Activated naive CD4-positive, alpha-beta T cell treated with anti-CD3 and anti-CD28 coated beads for 36 hours (primary cell): ENCODE measurements around the gene MAX. TPM values are rescaled to one million over a fixed set of nuclear protein-coding genes. Genes with fewer than 3 reads are reported as not detected.
A peak's percentile ranks its signal among the peaks of the same experiment; 100 is the strongest.

ENCODE experiments used
- CTCF ChIA-PET: fragments of 350-600 bp; sonication (Branson Sonifier 250); formaldehyde crosslinking; loops from one replicate; lab custom pipeline; 2021; ENCODE audit warnings: antibody characterized with exemption; lab: Charles Lee
- DNase-seq: peaks from one replicate; pipeline ENCODE4 v3.0.0-alpha.2; 2020
- H3K27ac Mint-ChIP-seq: one replicate; pipeline ENCODE4 v1.8.0; 2021; ENCODE audit warnings: mild to moderate bottlenecking, mixed read lengths
- H3K27me3 Mint-ChIP-seq: one replicate; pipeline ENCODE4 v1.8.0; 2021; ENCODE audit warnings: low read depth, mixed read lengths
- H3K36me3 Mint-ChIP-seq: one replicate; pipeline ENCODE4 v1.8.0; 2021; ENCODE audit warnings: low read depth, mixed read lengths
- H3K4me1 Mint-ChIP-seq: one replicate; pipeline ENCODE4 v1.8.0; 2021; ENCODE audit warnings: low read depth, mixed read lengths
- H3K4me3 Mint-ChIP-seq: one replicate; pipeline ENCODE4 v1.8.0; 2021; ENCODE audit warnings: mild to moderate bottlenecking, moderate library complexity, mixed read lengths
- H3K9me3 Mint-ChIP-seq: one replicate; pipeline ENCODE4 v1.8.0; 2021; ENCODE audit warnings: mixed read lengths
- intact Hi-C: fragments of 100-400 bp; cut with micrococcal nuclease; formaldehyde crosslinking; loops from one replicate; pipeline ENCODE4 v1.15.1; 2023
- total RNA-seq, 2 experiments: library from RNA; stranded (reverse); gene quantifications; one replicate each; pipeline ENCODE4 v1.2.3, GENCODE V29; 2021

Gene MAX
- total RNA-seq, 2 experiments from 2014 or later = 67.9 to 75.1 TPM

DNA sequence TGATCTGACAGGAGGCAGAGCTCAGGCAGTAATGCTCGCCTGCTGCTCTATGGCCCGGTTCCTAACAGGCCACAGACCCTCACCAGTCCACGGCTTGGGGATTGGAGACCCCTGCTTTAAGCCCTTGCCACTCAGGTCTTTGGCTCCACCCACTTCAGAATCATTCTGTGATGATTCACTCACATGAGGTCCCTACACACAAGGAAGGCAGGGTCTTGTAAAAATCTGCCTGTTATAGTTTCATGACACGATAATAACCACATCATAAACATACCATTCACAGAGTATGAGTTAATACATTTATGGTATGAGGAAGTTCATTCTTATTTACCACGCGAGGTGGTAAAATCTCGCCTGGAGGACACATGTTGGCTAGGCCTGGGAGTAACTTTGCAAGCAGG lies 29.0 kb upstream of the MAX start:
- no peak overlapping the region for H3K27ac Mint-ChIP-seq
- intact Hi-C loops = no loop called here
- peaks cover 5% of the 10 kb centered on the region for H3K4me1 Mint-ChIP-seq
- H3K4me3 Mint-ChIP-seq = no peak overlapping the region
- no peaks in the 10 kb centered on the region for H3K36me3 Mint-ChIP-seq
- DNase-seq = no peak
- CTCF ChIA-PET = interaction anchor here (0.8 kb wide), 1 partner anchor 32 kb away, joined by 3 read pairs; no protein-coding TSS in a partner anchor
- no peaks in the 10 kb centered on the region for H3K27me3 Mint-ChIP-seq
- H3K9me3 Mint-ChIP-seq = no peaks in the 10 kb centered on the region

DNA sequence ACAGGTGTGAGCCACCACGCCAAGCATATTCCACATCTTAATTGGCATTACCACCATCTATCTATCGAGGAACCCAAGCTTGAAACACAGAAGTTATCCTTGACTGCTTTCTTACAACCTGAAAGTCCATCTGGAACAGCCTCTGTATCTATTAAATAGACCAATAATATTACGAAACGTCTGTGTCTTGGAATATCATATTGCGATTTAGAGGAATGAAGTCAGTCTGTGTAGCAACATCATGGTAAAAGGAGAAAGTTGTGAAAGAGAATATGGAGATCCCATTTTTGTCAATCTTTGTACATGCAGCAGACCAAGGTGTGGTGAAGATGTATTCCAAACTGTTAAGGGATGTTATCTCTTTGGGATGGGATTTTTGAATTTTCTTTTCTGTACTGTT lies 25.8 kb upstream of the MAX start:
- Mint-ChIP-seq H3K27ac (no peak overlapping the region), H3K4me3 (no peak overlapping the region), H3K4me1 (no peaks in the 10 kb centered on the region), H3K27me3 (peaks cover 1% of the 10 kb centered on the region), H3K36me3 (no peaks in the 10 kb centered on the region), H3K9me3 (no peaks in the 10 kb centered on the region)
- DNase-seq = no peak
- intact Hi-C loops = no loop called here
- CTCF ChIA-PET = no interaction called here

DNA sequence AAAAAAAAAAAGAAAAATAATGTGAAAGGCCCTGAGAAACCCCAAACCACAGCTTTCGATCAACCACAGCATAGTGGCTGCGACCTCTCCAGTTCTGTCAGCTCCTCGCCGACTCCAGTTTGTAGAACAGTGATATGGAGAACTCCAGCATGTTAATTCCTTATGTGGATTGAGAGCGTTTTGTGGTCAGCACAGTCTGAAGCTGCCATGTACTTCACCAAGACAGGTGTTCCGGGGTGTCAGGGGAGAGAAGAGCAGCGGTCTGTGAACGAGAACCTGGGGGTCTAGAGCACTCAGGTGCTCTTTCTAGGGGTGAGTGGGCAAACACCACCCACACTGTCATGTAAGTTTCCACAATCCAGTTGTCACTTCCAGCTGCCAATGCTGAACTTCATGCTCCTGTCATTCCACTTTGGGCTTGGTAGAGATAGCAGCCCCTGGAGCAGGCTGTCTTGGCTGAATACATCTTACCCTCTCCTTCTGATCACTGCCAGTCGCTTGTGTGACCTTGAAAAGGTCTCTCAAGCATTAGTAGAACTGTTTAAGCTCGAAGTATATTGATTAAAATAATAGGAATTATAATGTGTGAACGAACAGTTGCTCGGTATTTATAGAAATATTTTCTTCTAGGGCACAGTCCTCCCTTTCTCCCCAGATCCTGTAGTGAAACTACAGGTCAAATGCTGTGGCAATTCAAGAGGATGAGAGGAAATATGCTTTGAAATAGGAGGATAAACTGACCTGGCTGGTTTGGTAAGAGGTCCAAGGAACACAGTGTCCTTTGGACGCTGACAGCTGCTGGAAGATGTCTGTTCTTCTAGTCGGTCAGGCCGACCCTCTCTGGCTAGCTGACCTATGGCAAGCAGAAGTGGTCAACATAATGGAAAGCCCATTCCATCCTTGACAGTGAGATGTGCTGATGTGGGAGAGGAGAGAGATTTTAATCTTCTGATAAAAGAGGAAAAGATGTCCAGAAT lies 15.7 kb upstream of the MAX start:
- Mint-ChIP-seq H3K4me3 (no peak overlapping the region), H3K36me3 (no peaks in the 10 kb centered on the region), H3K27me3 (no peaks in the 10 kb centered on the region), H3K27ac (no peak overlapping the region), H3K4me1 (no peaks in the 10 kb centered on the region), H3K9me3 (no peaks in the 10 kb centered on the region)
- CTCF ChIA-PET = no interaction called here
- DNase-seq = no peak
- intact Hi-C loops = no loop called here

DNA sequence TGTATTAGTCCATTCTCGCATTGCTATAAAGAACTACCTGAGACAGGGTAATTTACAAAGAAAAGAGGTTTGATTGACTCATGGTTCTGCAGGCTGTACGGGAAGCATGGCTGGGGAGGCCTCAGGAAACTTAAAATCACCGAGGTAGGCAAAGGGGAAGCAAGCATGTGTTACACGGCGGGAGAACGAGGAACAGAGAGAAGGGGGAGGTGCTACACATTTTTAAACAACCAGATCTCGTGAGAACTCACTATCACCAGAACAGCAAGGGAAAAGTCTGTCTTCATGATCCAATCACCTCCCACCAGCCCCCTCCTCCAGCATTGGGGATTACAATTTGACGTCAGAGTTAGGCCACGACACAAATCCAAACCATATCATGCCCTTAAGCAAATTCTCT lies 13.3 kb upstream of the MAX start:
- intact Hi-C loops = no loop called here
- H3K4me3 Mint-ChIP-seq = no peak overlapping the region
- no peak for DNase-seq
- H3K27me3 Mint-ChIP-seq = no peaks in the 10 kb centered on the region
- H3K36me3 Mint-ChIP-seq = no peaks in the 10 kb centered on the region
- H3K9me3 Mint-ChIP-seq = no peaks in the 10 kb centered on the region
- CTCF ChIA-PET = interaction anchor here (1.1 kb wide), 1 partner anchor 13 kb away, joined by 6 read pairs; no protein-coding TSS in a partner anchor
- no peaks in the 10 kb centered on the region for H3K4me1 Mint-ChIP-seq
- no peak overlapping the region for H3K27ac Mint-ChIP-seq

DNA sequence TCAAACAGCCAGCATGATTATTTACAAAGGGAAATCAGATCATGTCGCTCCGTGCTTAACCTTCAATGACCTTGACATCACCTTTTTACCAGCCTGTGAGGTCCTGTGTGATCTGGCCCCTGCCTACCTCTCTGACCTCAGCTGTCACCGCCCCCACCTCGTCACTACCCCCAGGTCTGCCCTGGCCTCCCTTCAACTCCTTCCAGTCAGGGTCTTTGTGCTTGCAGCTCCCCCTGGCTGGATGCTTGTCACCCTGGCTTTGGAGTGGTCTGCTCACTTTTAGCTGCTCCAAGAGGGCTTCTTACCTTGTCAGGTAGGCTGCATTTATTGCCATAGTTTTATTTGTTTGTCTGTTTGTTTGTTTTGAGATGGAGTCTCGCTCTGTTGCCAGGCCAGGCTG lies 8.2 kb upstream of the MAX start:
- H3K27ac Mint-ChIP-seq = no peak overlapping the region
- H3K4me3 Mint-ChIP-seq = no peak overlapping the region
- DNase-seq = no peak
- CTCF ChIA-PET = no interaction called here
- H3K27me3 Mint-ChIP-seq = no peaks in the 10 kb centered on the region
- intact Hi-C loops = no loop called here
- no peaks in the 10 kb centered on the region for H3K36me3 Mint-ChIP-seq
- no peaks in the 10 kb centered on the region for H3K4me1 Mint-ChIP-seq
- H3K9me3 Mint-ChIP-seq = no peaks in the 10 kb centered on the region

DNA sequence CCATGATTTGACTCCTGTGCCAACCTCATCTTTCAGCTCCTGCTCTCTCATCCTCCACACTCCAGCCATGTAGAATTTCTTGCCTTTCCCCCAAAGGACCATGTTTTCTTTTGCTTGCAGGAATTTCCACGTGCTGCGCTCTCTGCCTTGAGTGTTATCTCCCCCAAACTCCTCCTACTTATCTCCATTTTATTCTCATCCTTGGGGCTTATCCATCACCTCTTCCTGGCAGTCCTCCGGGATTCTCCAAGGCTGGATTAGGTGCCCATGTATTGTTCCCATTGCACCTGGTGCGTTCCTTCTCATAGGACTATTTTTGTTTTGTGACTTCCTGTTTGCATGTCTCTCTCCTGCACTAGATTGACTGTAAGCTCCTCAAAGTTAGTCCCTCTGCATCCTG lies 7.0 kb upstream of the MAX start:
- Mint-ChIP-seq H3K4me3 (no peak overlapping the region), H3K9me3 (no peaks in the 10 kb centered on the region), H3K4me1 (no peaks in the 10 kb centered on the region), H3K36me3 (no peaks in the 10 kb centered on the region), H3K27ac (no peak overlapping the region), H3K27me3 (no peaks in the 10 kb centered on the region)
- DNase-seq = no peak
- CTCF ChIA-PET = no interaction called here
- intact Hi-C loops = loop anchor here (10.0 kb wide), 1 partner anchor 1465 kb away; the partner anchor contains the start of gene WDR89

DNA sequence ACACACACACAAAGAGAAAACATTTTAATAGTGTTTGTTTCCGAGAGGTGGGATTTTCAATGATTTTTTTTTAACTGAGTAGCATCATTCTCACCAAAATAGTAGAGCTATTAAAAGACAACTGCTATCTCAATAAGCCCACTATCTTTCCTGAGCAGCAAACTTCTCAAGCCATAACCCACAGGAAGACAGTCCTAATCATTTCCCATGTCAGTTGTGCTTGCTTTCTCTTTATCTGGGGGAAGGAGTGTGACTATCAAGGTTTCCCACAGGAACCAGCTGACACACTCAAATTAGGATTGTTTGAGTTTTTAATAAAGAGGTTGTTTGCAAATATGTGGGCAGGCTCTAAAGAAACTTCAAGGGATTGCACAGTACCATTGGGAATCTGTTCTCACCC lies 4.9 kb upstream of the MAX start:
- no peaks in the 10 kb centered on the region for H3K27me3 Mint-ChIP-seq
- H3K4me1 Mint-ChIP-seq = peaks cover 4% of the 10 kb centered on the region
- peaks cover 2% of the 10 kb centered on the region for H3K36me3 Mint-ChIP-seq
- no peak overlapping the region for H3K27ac Mint-ChIP-seq
- intact Hi-C loops = loop anchor here (10.0 kb wide), 1 partner anchor 1462 kb away; the partner anchor contains the start of gene WDR89
- no peak for DNase-seq
- H3K4me3 Mint-ChIP-seq = no peak overlapping the region
- H3K9me3 Mint-ChIP-seq = no peaks in the 10 kb centered on the region
- CTCF ChIA-PET = no interaction called here

DNA sequence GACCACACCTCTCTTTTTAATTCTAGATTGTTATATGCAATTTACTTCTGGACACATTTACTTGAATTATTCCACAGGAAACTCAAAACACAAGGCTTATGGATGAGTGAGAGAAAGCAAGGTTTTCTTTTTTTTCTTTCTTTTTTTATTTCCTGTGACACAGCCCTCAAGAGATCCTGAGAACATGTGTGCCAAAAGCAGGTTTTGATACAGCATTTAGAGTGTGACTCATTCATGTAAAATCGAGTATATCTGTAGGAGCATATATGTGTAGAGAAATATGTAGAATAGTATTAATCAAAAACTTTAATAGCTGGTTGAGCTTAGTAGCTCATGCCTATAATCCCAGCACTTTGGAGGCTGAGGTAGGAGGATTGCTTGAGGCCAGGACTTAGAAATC lies 4.4 kb upstream of the MAX start:
- peaks cover 3% of the 10 kb centered on the region for H3K36me3 Mint-ChIP-seq
- DNase-seq = no peak
- no peak overlapping the region for H3K27ac Mint-ChIP-seq
- CTCF ChIA-PET = no interaction called here
- H3K4me3 Mint-ChIP-seq = no peak overlapping the region
- H3K27me3 Mint-ChIP-seq = no peaks in the 10 kb centered on the region
- intact Hi-C loops = loop anchor here (10.0 kb wide), 1 partner anchor 1462 kb away; the partner anchor contains the start of gene WDR89
- H3K4me1 Mint-ChIP-seq = peaks cover 4% of the 10 kb centered on the region
- no peaks in the 10 kb centered on the region for H3K9me3 Mint-ChIP-seq

DNA sequence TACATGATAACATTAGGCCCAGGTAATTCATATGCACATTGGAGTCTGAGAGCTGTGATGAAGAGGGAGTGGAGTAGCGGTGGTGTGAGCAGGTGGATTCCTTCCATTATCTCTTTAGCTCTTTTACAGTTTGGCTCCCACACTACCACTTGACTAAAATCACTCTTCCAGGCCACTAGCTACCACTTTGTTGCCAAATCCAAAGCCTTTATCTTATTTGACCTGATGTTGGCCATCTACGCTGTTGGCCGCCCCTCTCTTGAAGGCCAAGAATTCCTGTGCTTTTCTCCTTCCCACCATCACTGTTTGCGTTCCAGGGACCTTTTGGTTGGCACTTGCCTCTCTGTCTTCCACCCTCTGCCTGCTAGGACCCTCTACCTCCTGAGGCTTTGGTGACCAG lies 4.0 kb upstream of the MAX start:
- CTCF ChIA-PET = no interaction called here
- peaks cover 4% of the 10 kb centered on the region for H3K4me1 Mint-ChIP-seq
- H3K9me3 Mint-ChIP-seq = no peaks in the 10 kb centered on the region
- H3K27me3 Mint-ChIP-seq = no peaks in the 10 kb centered on the region
- DNase-seq = no peak
- peaks cover 3% of the 10 kb centered on the region for H3K36me3 Mint-ChIP-seq
- no peak overlapping the region for H3K27ac Mint-ChIP-seq
- intact Hi-C loops = loop anchor here (10.0 kb wide), 1 partner anchor 1462 kb away; the partner anchor contains the start of gene WDR89
- H3K4me3 Mint-ChIP-seq = no peak overlapping the region

DNA sequence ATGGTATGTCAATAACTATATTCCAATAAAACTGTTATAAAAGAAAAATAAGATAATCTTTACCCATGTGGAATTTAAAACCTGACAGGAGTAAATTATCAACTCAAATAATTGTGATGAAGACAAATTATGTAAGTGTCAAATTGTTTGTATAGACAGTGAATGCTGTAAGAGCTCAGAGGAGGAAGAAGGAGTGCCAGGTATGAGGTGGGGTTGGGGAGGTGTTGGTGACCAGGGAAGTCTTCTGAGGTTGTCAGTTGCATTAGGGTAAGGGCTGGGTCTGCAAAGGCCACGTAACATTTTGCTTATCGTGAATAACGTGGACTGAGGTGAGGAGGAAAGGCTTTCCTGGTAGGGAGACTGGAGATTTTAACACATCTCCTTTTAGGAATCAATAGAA lies 2.5 kb upstream of the MAX start:
- H3K27ac Mint-ChIP-seq = no peak overlapping the region
- CTCF ChIA-PET = no interaction called here
- no peak overlapping the region for H3K4me3 Mint-ChIP-seq
- H3K36me3 Mint-ChIP-seq = peaks cover 9% of the 10 kb centered on the region
- peaks cover 14% of the 10 kb centered on the region for H3K4me1 Mint-ChIP-seq
- DNase-seq = no peak
- H3K9me3 Mint-ChIP-seq = no peaks in the 10 kb centered on the region
- no peaks in the 10 kb centered on the region for H3K27me3 Mint-ChIP-seq
- intact Hi-C loops = loop anchor here (5.0 to 10.0 kb wide), 6 partner anchors 178 to 1460 kb away; partner anchors contain the start of genes CHURC1, GPHN and WDR89

DNA sequence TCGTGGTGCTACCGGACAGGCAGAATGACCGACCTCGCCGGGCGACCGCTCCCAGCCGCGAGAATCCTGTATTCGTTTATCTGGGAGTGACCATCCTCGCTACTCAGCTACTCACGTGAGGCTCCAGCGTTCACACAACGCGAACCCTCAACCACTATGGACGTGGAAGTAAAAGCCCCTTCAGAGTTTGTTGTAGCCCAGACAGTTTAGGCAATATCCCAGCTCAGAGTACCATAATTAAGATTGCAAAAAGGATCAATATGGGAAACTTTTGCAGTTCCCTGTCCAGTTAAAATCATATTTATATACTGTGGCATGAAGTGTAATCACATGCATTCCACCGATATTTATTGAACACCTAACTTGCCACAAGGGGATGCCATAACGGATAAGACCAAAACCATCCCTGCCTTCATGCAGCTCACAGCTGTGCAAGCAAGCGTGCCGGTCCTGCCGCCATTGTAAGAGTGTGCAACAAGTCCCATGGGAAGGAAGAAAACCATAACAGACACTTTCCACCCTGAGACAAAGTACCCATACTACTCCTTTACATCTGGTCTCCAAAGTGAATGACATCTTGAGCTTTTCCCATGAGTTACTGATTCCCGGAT lies 938 bp upstream of the MAX start:
- Mint-ChIP-seq H3K27ac (no peak overlapping the region), H3K27me3 (no peaks in the 10 kb centered on the region), H3K36me3 (peaks cover 11% of the 10 kb centered on the region), H3K4me3 (peak overlapping the region; percentile 87), H3K4me1 (peaks cover 24% of the 10 kb centered on the region), H3K9me3 (no peaks in the 10 kb centered on the region)
- peak; percentile 40 for DNase-seq
- intact Hi-C loops = loop anchor here (2.0 to 10.0 kb wide), 9 partner anchors 68 to 1458 kb away; partner anchors contain the start of genes CHURC1, GPHN and WDR89
- CTCF ChIA-PET = interaction anchor here (0.6 to 1.4 kb wide), 6 partner anchors 8 to 869 kb away, joined by 3 to 6 read pairs (median 3); no protein-coding TSS in a partner anchor
